ENCODE results near the gene KRT81.
"Not testable (repeated sequence)": the region's sequence is repeated elsewhere in the genome, so short reads cannot be mapped to it uniquely, and the experiment has no call there.

The KRT81 gene

GRCh38 chr12:52317468-52318052, 26.2 kb upstream of the KRT81 start:
- DNase-seq: no peak

DNA sequence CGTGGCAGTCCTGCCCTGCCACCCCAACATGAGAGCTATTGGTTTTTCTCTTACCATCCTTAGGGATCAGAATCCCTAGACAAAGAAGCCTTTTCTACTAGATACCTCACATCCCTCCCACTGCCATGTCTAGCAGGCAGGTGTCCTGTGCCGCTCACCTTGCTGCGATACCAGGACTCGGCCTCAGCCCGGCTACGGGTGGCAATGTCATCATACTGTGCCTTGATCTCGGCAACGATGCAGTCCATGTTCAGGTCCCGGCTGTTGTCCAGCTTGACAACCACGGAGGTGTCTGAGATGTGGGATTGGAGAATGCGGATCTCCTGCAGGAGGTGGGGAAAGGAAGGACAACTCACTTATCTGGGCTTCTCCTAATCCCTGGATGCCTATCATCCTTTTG, 25.4 kb upstream of the KRT81 start:
- no peak for DNase-seq

GRCh38 chr12:52316290-52316689, 25.0 kb upstream of the KRT81 start:
- no peak for DNase-seq

DNA sequence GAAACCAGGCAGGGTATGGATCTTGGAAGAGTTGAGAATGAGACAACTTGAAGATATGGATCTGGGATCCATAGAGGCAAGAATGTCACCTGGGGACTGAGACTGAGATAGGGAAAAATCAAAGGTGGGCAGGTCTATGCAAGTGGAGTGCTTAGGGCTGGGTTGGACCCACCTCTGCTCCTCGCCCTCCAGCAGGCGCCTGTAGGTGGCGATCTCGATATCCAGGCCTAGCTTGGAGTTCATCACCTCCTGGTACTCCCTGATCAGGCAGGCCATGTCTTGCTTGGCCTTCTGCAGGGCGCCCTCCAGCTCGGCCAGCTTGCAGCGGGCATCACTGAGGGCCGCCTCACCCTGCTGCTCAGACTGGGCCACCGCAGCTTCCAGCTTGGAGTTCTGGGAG, 24.4 kb upstream of the KRT81 start:
- not testable (repeated sequence) for DNase-seq

DNA sequence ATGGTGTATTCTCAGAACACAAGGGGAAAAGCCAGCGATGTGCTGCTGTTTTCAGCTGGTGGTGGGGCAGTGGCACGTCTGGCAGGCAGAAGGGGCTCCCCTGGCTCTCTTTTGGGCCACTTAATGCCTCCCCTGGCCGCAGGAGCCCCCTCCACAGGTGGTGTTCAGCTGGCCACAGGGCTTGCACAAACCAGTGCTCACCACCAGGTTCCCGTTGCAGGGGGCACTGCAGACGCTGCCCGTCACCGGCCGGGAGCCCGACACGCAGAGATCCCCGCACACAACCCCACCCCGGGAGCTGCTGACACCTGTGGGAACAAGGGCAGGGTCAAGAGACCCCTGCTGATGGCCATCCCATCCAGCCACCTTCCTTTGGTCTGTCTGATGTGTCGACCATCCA, 23.2 kb upstream of the KRT81 start:
- no peak for DNase-seq

DNA sequence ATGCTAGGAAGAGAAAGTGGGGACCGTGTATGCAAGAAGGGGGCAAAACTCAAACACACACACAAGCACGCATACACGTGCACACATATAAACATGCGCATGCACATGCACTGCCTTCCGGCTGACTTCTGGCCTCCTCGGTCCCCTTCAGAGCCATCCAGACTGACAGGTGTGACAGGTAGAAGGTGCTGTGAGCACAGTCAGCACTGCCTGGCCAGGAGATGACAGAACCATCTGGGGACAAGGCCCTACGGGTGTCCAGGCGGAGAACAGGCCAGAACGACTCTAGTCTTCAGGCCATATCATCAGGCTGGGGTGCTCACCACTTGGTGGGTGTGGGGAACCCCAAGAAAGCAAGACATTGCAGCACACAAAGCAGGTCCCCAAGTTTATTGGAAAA, 22.6 kb upstream of the KRT81 start:
- DNase-seq: no peak

GRCh38 chr12:52313461-52313860, 22.1 kb upstream of the KRT81 start:
- DNase-seq: no peak

DNA sequence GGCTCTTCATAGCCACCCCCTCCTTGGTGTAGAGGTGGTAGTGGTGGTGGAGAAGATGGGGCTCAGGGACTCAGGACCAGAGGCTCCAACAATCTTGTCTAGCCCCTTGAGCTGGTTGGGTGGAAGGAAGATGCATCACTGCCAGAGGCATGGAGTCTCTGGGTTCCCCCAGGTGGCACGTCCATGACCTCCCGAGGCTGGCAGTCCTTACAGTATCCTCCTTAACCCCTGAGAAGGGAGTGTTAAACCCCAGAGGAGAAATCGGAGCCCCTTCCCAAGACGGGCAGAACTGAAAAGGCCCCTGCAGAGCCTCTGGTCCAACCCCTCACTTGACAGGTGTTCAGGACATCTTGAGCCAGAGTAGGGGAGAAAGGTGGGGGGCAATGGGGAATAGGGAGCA, 20.8 kb upstream of the KRT81 start:
- no peak for DNase-seq

DNA sequence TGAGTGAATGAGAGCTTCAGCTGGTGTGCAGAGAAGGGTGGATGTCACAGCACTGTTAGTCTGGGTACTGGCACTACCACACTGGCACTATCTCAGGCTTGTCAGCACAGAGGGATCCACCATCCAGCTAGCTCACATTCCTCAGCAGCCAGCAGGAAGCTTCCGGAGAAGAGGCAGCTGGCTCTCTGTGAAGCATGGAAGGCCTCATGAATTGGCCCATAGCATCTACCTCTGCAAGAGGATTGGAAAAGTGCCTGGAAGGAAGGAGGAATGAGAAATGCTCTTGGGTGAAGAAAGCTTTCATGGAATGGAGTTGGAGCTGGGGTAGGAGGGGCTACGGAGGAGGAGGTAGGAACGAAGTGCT, 19.9 kb upstream of the KRT81 start:
- no peak for DNase-seq

- DNase-seq: no peak
Measured at GRCh38 chr12:52310622-52311284, 19.4 kb upstream of the KRT81 start.

DNA sequence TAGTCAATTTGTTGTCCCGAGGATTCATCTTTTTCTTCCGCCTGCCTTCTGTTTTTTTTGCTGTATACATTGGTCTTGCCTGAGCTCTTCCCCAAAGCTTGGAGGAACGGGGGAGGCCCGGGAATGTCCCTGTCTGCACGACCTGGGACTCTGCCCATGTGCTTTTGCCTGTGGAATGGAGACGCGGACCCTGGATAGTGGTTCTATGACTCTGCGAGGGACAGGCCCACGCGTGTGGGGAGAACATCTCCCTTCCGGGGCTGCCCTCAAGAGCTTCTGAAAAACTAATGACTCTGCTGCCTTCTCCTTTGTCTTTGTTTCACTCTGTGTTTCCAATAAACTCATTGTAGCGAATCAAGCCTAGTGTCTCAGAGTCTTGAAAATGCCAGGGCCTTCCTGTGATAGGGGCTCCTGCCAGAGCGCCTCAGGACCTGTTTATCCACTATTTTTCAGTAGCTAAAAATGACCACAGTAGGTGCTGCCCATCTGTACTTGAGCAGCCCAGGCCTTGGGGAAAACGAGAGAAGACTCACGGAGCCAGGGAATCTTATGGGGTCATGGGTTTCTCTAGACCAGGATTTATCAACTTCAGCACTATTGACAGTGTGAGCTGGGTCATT, 17.6 kb upstream of the KRT81 start:
- no peak for DNase-seq

- DNase-seq: no peak
Measured at GRCh38 chr12:52307836-52308805, 16.8 kb upstream of the KRT81 start.

DNA sequence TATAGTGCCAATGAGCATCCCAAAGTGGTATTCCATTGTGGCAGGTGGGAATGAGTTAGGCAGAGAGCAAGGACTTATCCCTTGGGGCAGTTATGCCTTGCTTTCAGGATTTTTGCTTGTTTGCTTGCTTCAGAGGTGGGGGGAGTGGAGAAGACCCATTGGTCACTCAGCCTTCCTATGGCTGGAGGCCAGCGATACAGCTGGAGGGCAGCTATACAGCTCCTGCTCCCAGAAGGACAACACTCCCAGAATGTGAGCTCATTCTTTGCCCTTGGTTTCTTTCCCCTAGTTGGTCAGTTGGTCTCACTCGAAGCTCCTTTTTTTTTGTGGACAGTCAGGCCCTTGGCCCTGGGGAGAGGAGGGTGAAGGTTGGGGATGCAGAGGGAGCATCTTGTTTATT, 15.4 kb upstream of the KRT81 start:
- no peak for DNase-seq

DNA sequence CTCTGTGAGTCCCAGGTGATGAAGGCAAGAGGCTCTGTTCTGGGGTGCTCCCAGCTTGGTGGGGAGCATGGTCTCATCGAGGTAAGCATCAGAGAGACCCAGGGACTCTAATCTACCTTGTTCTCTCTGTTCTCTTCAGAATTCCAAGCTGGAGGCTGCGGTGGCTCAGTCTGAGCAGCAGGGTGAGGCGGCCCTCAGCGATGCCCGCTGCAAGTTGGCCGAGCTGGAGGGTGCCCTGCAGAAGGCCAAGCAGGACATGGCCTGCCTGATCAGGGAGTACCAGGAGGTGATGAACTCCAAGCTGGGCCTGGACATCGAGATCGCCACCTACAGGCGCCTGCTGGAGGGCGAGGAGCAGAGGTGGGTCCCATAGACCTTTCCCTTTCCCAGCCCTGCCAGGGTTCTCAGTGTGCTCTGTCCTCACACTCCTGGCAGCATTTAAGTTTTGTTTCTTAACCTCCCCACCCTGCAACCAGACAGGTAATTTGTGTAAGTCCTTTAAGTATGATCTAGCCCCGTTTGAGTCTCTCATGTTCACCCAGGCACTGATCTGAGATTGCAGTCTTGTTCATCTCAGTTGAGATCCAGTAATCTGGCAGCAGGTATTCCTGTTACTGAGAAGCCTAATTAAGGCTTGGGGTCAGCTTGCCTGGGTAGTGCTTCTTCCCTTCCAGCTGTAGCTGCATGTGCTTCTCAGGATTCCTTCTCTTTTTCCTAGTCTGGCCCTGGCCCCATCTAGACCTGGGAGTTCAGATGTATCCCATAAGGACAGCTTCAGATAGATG, 14.8 kb upstream of the KRT81 start:
- DNase-seq: no peak

DNA sequence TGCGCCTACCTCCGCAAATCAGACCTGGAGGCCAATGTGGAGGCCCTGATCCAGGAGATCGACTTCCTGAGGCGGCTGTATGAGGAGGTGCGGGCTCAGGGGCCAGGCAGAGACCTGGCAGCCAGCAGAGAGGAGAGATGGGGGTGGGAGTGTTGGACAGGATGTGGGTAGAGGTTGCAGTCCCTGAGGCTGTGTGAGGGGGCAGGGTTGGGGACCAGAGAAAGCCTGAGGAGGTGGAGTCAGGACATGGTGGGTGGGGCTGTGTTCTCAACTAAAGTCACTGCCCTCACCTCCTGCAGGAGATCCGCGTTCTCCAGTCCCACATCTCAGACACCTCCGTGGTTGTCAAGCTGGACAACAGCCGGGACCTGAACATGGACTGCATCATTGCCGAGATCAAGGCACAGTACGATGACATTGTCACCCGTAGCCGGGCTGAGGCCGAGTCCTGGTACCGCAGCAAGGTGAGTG, 13.6 kb upstream of the KRT81 start:
- not testable (repeated sequence) for DNase-seq

GRCh38 chr12:52302242-52302914, 11.0 kb upstream of the KRT81 start:
- DNase-seq: not testable (repeated sequence)

- DNase-seq: not testable (repeated sequence)
Measured at GRCh38 chr12:52301721-52302120, 10.4 kb upstream of the KRT81 start.

- DNase-seq: no peak
Measured at GRCh38 chr12:52300796-52301691, 9.7 kb upstream of the KRT81 start.

- no peak for DNase-seq
Measured at GRCh38 chr12:52298677-52299190, 7.4 kb upstream of the KRT81 start.

DNA sequence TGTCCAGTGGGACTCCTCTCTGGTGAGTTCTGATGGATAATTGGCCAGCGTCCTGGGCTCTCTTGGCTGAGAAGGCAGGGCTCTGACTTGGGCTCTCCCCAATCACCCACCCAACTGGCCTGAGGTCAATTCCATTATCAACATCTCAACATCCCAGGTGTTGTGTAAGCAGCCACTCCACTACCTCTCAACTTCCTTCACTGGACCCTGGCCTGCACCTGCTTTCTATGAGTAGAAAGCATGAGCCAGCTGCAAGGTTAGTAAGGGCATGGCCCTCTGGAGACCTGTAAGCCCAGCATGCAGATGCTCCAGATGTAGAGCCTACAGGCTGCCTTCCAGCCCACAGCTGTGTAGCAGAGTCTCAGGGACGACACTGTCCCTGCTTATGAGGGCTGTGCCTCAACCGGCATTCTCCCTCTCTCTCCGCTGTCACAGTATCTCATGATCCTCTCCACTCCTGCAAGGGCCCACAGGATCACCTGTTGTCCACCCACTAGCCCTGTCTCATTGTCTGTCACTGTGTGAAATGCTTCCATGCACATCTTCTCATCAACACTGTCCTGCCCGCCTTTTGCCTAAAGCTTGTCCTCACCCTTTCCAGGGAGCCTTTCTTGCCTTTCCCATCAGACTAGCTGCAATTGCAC, 5.4 kb upstream of the KRT81 start:
- no peak for DNase-seq
